Esophagus muscularis mucosa (tissue), 4 donors: Measurements from ENCODE around the gene SAP30. TPM values are rescaled to one million over a fixed set of nuclear protein-coding genes. Genes with fewer than 3 reads are reported as not detected.
A peak's percentile ranks its signal among the peaks of the same experiment; 100 is the strongest.

Experiments used
- DNase-seq: peaks from one replicate; pipeline ENCODE4 v3.0.0-alpha.2; 2017; ENCODE audit errors: extremely low spot score
- H3K27ac ChIP-seq, 4 donors: fragments of 200-600 bp; sonication (generic); replicated peaks in 1 of 4; 1 replicate in 3 of 4; 2 replicates in 1 of 4; pipeline ENCODE4 v1.5.1; 2016 to 2019; ENCODE audit warnings: mild to moderate bottlenecking in 1 of 4
- H3K27me3 ChIP-seq, 4 donors: fragments of 200-600 bp; sonication (generic); one replicate each; pipeline versions ENCODE4 v1.5.1 to v1.6.0; 2016 to 2019
- H3K36me3 ChIP-seq, 4 donors: fragments of 200-600 bp; sonication (generic); one replicate each; pipeline ENCODE4 v1.5.1; 2016 to 2019
- H3K4me1 ChIP-seq, 4 donors: fragments of 200-600 bp; sonication (generic); one replicate each; pipeline ENCODE4 v1.5.1; 2016 to 2019
- H3K4me3 ChIP-seq, 4 donors: fragments of 200-600 bp; sonication (generic); 1 replicate in 2 of 4; 2 replicates in 2 of 4; pipeline ENCODE4 v1.5.1; 2016 to 2019; ENCODE audit warnings: mild to moderate bottlenecking in 4 of 4, moderate library complexity in 1 of 4
- H3K9me3 ChIP-seq, 4 donors: fragments of 200-600 bp; sonication (generic); 1 replicate in 3 of 4; 2 replicates in 1 of 4; pipeline ENCODE4 v1.5.1; 2016 to 2019
- CTCF ChIP-seq, 3 experiments: fragments of 200-600 bp in 2 of 3; fragments of 450-650 bp in 1 of 3; sonication (generic) in 2 of 3; IDR thresholded peaks; one replicate each; pipeline ENCODE4 v1.5.1; 2017 to 2019; ENCODE audit warnings: antibody characterized with exemption in 3 of 3, mild to moderate bottlenecking in 2 of 3, moderate library complexity in 1 of 3
- EP300 ChIP-seq: sonication (generic); formaldehyde crosslinking; IDR thresholded peaks from one replicate; pipeline ENCODE4 v1.6.1; 2017; ENCODE audit warnings: antibody characterized with exemption
- POLR2A ChIP-seq: fragments of 450-650 bp; IDR thresholded peaks from one replicate; pipeline ENCODE4 v1.6.1; 2017; ENCODE audit warnings: antibody characterized with exemption, moderate library complexity, mild to moderate bottlenecking, low read depth
- POLR2AphosphoS5 ChIP-seq, 2 donors: sonication (generic); formaldehyde crosslinking; IDR thresholded peaks; one replicate each; pipeline ENCODE4 v1.6.1; 2017; ENCODE audit warnings: antibody characterized with exemption in 2 of 2
- WGBS: methylation state at CpG from one replicate; pipeline ENCODE4 v1.1.5; 2018; 5-methylcytosine and 5-hydroxymethylcytosine counted together
- intact Hi-C: fragments of 100-400 bp; cut with DNase I; formaldehyde crosslinking; loops from one replicate; pipeline ENCODE4 v1.15.1; 2023
- total RNA-seq, 4 donors: library from RNA; depleted of rRNA; stranded (reverse); fragments of >200 nt; gene quantifications; one replicate each; pipeline versions ENCODE4 v1.1.0 to v1.2.1, GENCODE V29; 2016

Gene SAP30
- total RNA-seq, 4 donors from 2014 or later = 39.6 to 56.2 (median 43.7) TPM

DNA sequence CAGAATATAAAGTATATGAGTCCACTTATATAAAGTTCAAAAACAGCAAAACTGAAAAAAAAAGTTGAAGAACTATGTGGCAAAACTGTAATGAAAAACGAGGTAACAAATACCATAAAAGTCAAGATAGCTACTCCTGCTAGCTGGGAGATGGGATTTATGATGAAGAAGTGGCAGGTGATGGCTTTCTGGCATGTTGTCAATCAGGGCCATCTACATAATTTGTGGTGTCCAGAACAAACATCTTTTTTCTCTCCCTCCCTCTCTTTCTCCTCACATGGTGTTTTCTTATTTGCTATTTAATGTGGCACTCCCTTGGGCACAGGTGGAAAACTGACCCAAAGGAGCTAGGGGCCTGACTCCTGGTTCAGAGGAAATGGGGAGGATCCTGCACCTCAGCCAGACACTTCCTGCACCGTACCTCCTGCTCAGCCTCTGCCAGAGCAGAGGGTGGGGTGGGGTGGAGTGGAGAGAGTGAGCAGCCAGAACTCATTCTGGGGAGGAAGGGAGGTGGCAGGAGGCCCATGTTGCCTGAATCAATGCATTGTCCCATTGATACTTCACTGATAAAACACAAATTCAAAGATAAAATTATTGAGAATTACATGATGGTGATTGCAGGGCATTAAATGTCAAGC is 5.3 kb upstream of the SAP30 start:
- TF ChIP-seq POLR2AphosphoS5 (IDR thresholded peaks at IDR 0.05) = no peak
- TF ChIP-seq POLR2A = no peak
- no peak for TF ChIP-seq CTCF (IDR thresholded peaks at IDR 0.05)
- no peak for TF ChIP-seq EP300
- Histone ChIP-seq H3K9me3 (no peaks in the 10 kb centered on the region), H3K4me1 (peaks cover 14 to 33% (median 25%) of the 10 kb centered on the region in 4 donors), H3K27ac (peak overlapping the region in 2 of 4 donors; percentile 17 to 23), H3K27me3 (no peaks in the 10 kb centered on the region), H3K4me3 (no peak overlapping the region), H3K36me3 (no peaks in the 10 kb centered on the region)
- intact Hi-C loops = no loop called here
- WGBS = 47% methylated on average over 2 of the region's 2 CpGs
- DNase-seq = no peak

- no peak for TF ChIP-seq EP300
- no peak for TF ChIP-seq POLR2AphosphoS5 (IDR thresholded peaks at IDR 0.05)
- no peak for TF ChIP-seq CTCF (IDR thresholded peaks at IDR 0.05)
- TF ChIP-seq POLR2A = no peak
- Histone ChIP-seq H3K27me3 (no peaks in the 10 kb centered on the region), H3K4me3 (peak overlapping the region in 2 of 4 donors; percentile 87 to 88), H3K9me3 (no peaks in the 10 kb centered on the region), H3K36me3 (no peaks in the 10 kb centered on the region), H3K27ac (peak overlapping the region; percentile 14 to 95 (median 91)), H3K4me1 (peaks cover 14 to 35% (median 25%) of the 10 kb centered on the region in 4 donors)
- intact Hi-C loops = no loop called here
- no peak for DNase-seq
Observed at GRCh38 chr4:173367285-173367684, 3.5 kb upstream of the SAP30 start.

- TF ChIP-seq POLR2AphosphoS5 (IDR thresholded peaks at IDR 0.05) (no peak), POLR2A (no peak), EP300 (no peak), CTCF (IDR thresholded peaks at IDR 0.05) (no peak)
- DNase-seq = no peak
- Histone ChIP-seq H3K4me1 (peaks cover 14 to 42% (median 29%) of the 10 kb centered on the region in 4 donors), H3K9me3 (no peaks in the 10 kb centered on the region), H3K27ac (peak overlapping the region; percentile 89 to 95 (median 93)), H3K4me3 (peak overlapping the region; percentile 2 to 88 (median 56)), H3K36me3 (no peaks in the 10 kb centered on the region), H3K27me3 (no peaks in the 10 kb centered on the region)
- WGBS = 34% methylated on average over 4 of the region's 4 CpGs
- intact Hi-C loops = loop anchor here (2.0 kb wide), 1 partner anchor 33 kb away; the partner anchor contains the start of gene HMGB2
Observed at GRCh38 chr4:173367946-173368345, 2.8 kb upstream of the SAP30 start.

DNA sequence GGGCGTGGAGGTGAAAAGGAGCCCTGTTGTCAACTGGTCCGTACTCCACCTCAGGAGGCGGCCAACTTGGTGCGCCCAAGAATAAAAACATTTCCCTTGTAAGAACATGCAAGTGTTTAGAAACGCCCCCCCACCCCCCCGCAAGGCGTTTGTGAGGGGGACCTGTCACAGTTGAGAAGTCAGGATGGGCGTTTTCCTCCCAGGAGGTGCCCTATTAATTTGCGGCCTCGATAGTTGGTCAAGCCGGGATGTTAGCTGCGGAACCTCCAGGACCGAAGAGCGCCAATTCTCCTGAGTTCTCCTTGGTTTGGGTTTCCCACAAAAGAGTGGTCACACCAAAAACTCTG is 651 bp upstream of the SAP30 start:
- peak; percentile 96 for DNase-seq
- 0% methylated on average over 10 of the region's 14 CpGs for WGBS
- Histone ChIP-seq H3K36me3 (no peaks in the 10 kb centered on the region), H3K4me3 (peak overlapping the region; percentile 74 to 90 (median 88)), H3K27ac (peak overlapping the region; percentile 89 to 95 (median 93)), H3K9me3 (no peaks in the 10 kb centered on the region), H3K4me1 (peaks cover 21 to 63% (median 49%) of the 10 kb centered on the region in 4 donors), H3K27me3 (no peaks in the 10 kb centered on the region)
- no peak for TF ChIP-seq POLR2AphosphoS5 (IDR thresholded peaks at IDR 0.05)
- TF ChIP-seq POLR2A = no peak
- TF ChIP-seq EP300 = no peak
- TF ChIP-seq CTCF (IDR thresholded peaks at IDR 0.05) = no peak
- intact Hi-C loops = loop anchor here (5.0 kb wide), 1 partner anchor 42 kb away; no protein-coding TSS in a partner anchor
